GM19035 (cell line): ENCODE data around the gene NBEAL2.

Source experiments
- ATAC-seq: cut with Tn5 transposase; IDR thresholded peaks from one replicate; pipeline ENCODE4 v1.9.1; 2021; ENCODE audit not compliant: unreplicated experiment

Gene NBEAL2

GRCh38 chr3:46978985-46979944 is at the start of gene NBEAL2:
NBEAL2 (plus strand) TSS chr3:46979666; CDS start chr3:46979862, 196 bp downstream.
- peak; percentile 68 for ATAC-seq

GRCh38 chr3:46930166-46930944 is 49.1 kb upstream of the NBEAL2 start:
- no peak for ATAC-seq

GRCh38 chr3:46930945-46931403 is 48.5 kb upstream of the NBEAL2 start:
- no peak for ATAC-seq

GRCh38 chr3:46931631-46932331 is 47.7 kb upstream of the NBEAL2 start:
- ATAC-seq: no peak

GRCh38 chr3:46932455-46933225 is 46.8 kb upstream of the NBEAL2 start:
- ATAC-seq: no peak

- ATAC-seq: no peak
These were observed 46.2 kb upstream of the NBEAL2 start for GRCh38 chr3:46933261-46933660.

GRCh38 chr3:46934072-46934471 is 45.4 kb upstream of the NBEAL2 start:
- no peak for ATAC-seq

- no peak for ATAC-seq
These were observed 44.8 kb upstream of the NBEAL2 start for GRCh38 chr3:46934498-46935167.

GRCh38 chr3:46935168-46935858 is 44.2 kb upstream of the NBEAL2 start:
- no peak for ATAC-seq

- ATAC-seq: no peak
These were observed 43.4 kb upstream of the NBEAL2 start for GRCh38 chr3:46935989-46936558.

- ATAC-seq: no peak
These were observed 42.7 kb upstream of the NBEAL2 start for GRCh38 chr3:46936733-46937250.

- ATAC-seq: no peak
These were observed 41.3 kb upstream of the NBEAL2 start for GRCh38 chr3:46938118-46938517.

- no peak for ATAC-seq
These were observed 39.7 kb upstream of the NBEAL2 start for GRCh38 chr3:46939578-46940445.

GRCh38 chr3:46942076-46942475 is 37.4 kb upstream of the NBEAL2 start:
- ATAC-seq: no peak

- ATAC-seq: no peak
These were observed 36.8 kb upstream of the NBEAL2 start for GRCh38 chr3:46942481-46943236.

GRCh38 chr3:46943237-46944187 is 36.0 kb upstream of the NBEAL2 start:
- no peak for ATAC-seq
